GM12872 (cell line): Measurements from ENCODE around the gene PRPF19.

Experiments used
- TF ChIP-seq, protein P1 (sequence below): IDR thresholded peaks from 3 replicates; pipeline ENCODE4 v1.5.1; 2011; ENCODE audit warnings: low read depth, mild to moderate bottlenecking, low read length, moderate library complexity; ENCODE audit not compliant: insufficient read depth

The PRPF19 gene

DNA sequence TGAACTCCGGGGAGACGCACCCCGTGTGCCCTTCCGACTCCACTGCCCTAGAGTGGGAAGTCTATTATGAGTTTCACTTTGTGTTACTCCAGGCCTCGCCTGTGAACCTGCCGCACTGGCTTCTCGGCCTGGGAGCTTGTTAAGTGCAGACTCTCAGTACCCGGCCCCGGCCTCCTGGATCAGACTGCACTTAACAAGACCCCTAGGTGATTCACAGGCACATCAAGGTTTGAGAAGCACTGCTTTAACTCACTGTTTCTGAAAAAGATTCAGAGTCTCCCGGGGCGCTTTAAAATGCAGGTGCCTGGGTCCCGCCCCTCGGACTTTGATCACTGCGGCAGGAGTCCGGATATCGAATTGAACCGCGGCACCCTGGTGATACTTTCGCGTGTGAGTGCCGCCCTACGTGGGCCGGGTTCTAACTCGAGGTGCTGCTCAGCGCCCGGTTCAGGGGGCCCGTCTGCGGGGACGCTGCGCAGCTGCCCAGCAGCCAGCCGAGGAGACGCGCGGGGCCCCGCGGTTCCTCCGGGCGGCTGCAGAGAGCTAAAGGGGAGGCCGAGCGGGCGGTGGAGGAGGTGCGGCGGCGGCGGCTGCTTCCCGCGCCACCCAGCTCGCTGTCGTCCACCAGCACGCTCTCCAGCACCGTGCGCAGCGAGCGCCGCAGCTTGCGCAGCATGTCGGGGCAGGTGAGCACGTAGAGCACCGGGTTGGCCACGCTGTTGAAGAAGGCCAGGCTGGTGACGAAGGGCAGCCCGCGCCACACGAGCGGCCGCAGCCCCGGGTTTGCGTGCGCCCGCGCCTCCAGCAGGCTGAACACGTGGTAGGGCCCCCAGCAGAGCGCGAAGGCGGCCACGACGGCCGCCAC lies 54.0 kb downstream of the PRPF19 start:
- TF ChIP-seq, protein P1, sequence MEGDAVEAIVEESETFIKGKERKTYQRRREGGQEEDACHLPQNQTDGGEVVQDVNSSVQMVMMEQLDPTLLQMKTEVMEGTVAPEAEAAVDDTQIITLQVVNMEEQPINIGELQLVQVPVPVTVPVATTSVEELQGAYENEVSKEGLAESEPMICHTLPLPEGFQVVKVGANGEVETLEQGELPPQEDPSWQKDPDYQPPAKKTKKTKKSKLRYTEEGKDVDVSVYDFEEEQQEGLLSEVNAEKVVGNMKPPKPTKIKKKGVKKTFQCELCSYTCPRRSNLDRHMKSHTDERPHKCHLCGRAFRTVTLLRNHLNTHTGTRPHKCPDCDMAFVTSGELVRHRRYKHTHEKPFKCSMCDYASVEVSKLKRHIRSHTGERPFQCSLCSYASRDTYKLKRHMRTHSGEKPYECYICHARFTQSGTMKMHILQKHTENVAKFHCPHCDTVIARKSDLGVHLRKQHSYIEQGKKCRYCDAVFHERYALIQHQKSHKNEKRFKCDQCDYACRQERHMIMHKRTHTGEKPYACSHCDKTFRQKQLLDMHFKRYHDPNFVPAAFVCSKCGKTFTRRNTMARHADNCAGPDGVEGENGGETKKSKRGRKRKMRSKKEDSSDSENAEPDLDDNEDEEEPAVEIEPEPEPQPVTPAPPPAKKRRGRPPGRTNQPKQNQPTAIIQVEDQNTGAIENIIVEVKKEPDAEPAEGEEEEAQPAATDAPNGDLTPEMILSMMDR, result no peak

DNA sequence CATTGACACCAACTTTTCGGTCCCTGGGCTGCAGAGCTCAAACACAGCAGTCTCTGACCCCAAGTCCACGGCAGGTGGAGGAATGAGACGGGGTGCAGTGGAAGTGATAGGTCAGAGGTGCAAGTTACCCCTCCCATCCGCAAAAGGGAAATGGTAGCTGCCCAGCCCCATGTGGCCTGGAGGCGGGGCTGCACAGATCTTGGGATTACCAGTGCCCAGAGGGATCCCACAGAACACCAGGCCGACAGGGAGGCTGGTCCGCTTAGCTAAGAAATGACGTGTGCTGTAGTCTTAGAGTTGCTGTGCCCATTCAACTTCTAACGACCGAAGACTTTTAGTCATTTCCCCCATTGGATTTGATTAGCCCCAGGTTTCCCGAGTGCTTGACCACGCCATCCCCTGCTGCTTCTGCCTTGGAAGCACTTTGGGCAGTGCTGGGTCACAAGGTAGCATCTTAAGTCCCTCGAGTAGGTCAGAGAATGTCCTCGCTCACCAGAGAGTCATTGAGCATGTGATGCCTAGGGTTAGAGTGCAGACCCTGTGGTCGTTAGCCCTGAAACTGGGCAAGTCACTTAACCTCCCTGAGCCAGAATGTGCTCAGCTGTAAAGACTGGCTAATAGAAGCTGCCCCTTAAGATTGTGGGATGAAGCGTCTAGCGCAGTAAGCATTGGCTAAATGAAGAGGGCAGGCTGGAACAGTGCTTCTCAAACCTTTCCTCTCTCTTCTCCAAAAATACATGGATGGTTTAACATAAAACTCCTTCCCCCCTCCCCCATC lies 54.9 kb downstream of the PRPF19 start:
- TF ChIP-seq, protein P1, result no peak

DNA sequence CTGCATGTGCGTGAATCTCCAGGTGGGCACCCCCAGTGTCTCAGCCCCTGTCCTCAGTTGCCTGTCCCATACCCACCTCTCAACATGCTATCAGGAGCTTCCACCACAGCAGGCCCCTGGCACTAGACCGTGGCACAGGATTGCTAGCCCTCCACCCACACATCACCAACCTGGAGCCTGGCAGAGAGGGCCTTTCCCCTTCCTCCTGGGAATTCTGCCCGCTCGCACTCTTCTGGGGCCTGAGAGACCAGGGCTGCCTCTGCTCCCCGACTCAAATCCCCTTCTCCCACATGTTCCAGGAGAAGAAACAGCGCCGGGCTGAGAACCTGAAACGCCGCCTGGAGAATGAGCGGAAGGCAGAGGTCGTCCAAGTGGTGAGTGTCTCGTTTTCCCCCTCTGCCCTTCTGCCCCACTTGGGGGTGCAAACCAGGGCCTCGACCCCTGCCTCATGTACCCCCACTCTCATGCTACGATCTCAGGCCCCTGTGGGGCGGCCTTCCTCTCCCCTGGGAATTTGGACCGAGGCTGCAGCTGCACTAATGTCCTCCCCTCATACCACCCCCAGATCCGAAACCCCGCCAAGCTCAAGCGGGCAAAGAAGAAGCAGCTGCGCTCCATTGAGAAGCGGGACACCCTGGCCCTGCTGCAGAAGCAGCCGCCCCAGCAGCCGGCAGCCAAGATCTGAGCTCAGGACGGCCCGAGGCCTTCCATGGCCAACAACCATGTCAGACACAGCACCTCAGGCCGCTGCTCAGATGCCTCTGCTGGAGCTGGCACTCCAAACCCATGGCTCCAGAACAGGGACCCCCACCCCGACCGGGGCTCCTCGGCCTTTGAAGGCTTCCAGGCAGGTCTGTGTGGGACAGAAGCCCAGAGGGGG lies 56.5 kb downstream of the PRPF19 start:
- TF ChIP-seq, protein P1, result no peak

DNA sequence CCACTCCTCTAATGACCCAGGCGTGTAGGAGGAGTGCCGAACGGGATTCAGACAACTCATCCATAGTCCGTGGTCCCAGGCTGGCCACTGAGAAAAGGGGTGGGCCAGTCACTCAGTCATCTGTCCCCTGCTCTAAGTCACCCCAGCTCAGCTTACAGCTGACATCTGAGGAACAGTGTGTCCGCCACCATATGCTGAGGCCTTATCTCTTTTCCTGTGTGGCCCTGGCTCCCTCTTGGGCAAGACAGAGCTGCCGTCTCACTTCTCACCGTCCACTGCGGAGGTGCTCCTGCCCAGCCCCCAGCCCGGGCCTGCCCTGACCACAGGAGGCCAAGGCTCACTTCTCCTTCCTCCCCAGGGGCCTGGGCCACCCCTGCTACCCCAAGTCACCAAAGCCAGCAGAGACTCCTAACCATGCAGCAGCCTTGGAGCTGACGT lies 57.7 kb downstream of the PRPF19 start:
- TF ChIP-seq, protein P1, result no peak

DNA sequence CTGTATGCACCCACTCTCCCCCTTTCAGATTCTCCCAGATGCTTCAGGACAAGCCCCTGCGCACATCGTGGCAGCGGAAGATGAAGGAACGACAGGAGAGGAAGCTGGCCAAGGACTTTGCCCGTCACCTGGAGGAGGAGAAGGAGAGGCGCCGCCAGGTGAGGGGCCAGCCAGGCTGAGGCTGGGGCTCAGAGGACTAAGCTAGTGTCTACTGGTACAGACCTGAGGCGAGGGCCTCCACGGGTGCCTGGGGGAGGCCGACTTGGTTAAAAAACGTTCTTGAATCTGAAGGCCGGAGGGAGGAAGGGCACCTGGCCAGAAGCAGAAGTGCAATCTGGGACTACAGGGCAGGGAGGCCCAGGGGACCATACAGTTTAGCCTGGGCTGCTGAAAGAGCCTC lies 58.5 kb downstream of the PRPF19 start:
- TF ChIP-seq, protein P1, result no peak

DNA sequence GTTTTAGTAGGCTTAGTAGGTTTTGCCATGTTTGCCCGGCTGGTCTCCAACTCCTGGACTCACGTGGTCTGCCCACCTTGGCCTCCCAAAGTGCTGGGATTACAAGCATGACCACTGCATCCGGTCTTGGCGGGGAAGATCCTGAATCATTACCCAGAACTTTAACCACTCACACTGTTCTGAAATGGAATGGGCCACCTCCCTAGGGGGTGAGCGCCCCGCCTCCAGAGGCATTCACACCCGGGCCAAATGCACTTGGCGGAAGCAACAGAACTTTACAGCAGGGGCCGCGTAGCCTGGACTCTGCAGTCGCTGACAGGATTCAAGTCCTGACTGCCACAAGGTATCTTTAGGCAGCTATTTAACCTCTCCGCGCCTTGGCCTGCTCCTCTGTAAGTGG lies 59.1 kb downstream of the PRPF19 start:
- TF ChIP-seq, protein P1, result no peak
